GM12801 (cell line): ENCODE data around the gene RHOU.

Experiments
- TF ChIP-seq, protein P1 (sequence below): IDR thresholded peaks from one replicate; pipeline ENCODE4 v1.5.1; 2011; ENCODE audit warnings: control low read depth; ENCODE audit not compliant: insufficient read length; ENCODE audit errors: extremely low read depth

Gene RHOU

DNA sequence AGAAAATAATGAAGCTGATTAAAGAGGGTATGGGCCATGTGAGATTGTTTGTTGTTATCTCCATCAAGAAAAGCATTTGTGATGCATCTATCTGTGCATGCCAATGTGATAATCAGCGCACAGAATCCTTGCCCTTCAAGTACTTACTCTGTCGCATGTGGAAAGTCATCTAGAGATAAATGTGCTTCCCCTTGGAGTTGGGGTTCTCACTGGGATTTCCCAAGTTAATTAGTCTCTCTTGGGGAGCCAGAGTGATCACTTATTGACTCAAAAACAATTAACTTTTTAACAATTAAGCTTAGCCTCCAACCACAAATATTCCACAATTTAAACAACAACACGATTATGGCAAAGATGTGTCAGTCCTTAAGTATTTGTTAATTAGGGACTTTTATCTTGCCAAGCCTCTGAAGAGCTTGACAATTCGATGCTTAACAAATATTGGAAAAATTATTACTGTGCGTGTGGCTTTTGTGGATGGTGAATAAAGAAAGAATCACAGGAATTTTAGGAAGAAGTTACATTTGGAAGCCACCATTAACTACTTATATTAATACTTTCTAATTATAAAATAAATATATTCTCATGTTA is 17.5 kb downstream of the RHOU start:
- TF ChIP-seq, protein P1, sequence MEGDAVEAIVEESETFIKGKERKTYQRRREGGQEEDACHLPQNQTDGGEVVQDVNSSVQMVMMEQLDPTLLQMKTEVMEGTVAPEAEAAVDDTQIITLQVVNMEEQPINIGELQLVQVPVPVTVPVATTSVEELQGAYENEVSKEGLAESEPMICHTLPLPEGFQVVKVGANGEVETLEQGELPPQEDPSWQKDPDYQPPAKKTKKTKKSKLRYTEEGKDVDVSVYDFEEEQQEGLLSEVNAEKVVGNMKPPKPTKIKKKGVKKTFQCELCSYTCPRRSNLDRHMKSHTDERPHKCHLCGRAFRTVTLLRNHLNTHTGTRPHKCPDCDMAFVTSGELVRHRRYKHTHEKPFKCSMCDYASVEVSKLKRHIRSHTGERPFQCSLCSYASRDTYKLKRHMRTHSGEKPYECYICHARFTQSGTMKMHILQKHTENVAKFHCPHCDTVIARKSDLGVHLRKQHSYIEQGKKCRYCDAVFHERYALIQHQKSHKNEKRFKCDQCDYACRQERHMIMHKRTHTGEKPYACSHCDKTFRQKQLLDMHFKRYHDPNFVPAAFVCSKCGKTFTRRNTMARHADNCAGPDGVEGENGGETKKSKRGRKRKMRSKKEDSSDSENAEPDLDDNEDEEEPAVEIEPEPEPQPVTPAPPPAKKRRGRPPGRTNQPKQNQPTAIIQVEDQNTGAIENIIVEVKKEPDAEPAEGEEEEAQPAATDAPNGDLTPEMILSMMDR = no peak

DNA sequence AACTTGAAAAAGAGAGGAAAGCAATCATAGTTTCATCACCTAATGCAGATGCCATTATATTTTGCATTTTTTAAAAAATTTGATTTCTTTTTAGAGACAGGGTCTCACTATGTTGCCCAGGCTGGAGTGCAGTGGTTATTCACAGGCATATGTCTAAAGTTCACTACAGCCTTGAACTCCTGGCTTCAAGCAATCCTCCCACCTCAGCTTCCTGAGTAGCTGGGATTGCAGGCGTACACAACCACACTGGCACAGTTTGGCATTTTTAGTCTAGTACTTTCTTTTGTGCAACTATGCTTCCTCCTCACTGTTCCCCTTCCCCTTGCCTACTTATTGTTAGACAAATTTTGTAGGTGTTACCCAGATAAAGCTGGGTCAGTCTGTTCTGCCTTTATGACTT is 18.0 kb downstream of the RHOU start:
- TF ChIP-seq, protein P1 = no peak

DNA sequence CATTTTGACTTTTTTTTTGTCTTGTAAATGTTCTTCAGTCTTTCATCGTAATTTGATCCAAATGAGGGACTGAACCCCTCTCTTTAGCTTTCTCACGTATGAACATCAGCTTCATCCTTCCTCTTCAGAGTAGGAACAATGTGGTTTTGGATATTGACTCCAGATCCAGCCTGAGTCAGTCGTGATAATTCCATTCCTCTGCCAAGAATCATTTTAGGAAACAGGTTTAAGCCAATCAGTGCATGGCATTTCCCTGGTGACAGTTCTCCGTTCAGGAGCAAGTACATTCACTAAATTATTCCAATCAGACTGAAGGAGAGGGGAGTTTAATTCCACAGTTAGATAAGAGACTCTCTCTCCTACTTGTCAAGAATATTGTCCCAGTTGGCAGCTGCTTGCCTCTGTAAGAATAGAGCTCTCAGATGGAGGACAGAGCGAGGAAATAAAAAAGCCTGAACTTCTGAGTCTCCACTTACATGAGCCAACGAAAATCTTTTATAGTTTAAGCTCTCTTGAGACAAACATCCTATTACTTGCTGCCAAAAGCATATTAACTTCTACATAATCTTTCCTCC is 18.6 kb downstream of the RHOU start:
- TF ChIP-seq, protein P1 = no peak

DNA sequence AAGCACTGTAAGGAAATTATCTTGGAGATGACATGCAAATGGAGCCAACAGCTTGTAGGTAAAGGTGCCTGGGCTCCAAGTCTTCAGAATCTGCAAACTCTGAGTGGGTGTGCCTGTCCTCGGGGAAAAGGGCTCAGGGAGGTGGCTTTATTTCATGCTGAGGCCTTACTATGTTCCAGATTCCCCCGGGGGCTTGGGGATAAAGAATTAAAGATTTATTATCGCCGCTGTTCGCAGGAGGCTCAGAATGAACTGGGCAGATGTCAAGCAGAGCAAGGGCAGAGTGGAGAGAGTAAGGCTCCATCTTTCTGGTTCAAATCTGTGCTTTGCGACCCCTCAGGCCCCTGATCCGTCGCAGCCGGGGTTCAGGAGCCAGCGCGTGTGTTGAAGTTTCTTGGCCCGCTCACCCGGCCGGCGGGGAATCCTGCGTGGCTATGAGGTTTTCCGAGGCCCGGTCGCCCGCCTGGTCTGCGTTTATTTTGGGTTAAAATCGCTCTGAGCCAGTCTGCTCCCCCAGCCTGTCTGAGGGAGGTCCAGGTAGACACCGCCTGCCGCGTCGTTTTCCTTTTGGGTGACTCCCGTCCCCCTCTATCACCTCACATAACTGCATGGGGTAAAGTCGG is 19.5 kb downstream of the RHOU start:
- TF ChIP-seq, protein P1 = no peak

DNA sequence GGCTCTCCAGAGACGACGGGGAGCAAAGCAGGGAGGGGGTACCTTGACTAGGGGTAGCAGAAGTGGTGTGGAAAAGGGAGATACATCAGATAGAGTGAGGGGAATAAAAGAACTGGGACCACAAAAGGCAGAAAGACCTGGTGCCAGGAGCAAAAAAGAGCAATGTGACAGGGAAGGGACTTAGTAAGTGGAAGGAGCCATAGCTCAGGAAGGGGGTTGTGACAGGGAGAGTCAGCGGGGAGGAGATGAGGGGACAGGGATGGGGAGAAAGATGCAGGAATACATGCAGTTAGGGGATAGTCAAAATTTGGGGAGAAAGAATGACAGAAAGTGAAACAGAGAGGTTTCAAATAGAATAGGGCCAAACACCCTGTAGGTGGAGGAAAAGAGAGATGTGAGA is 20.5 kb downstream of the RHOU start:
- TF ChIP-seq, protein P1 = no peak

DNA sequence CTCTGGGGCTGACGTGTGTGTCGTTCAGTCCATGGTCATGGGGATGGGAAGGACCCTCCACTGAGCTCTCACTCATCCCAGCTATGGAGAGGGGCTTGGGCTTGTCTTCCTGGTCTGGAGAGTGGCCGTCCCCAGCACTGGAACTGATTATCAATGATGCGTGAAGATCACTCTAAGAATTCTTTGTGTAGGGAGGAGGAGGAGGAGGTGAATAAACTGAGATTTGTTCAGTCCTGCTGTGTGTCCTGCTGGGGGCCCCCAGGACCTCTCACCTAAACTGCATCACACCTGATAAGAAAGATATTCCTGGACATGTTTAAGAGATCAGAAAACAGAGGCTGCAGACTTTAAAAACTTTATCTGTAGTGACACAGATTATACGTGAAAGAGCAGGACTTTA is 21.2 kb downstream of the RHOU start:
- TF ChIP-seq, protein P1 = no peak

DNA sequence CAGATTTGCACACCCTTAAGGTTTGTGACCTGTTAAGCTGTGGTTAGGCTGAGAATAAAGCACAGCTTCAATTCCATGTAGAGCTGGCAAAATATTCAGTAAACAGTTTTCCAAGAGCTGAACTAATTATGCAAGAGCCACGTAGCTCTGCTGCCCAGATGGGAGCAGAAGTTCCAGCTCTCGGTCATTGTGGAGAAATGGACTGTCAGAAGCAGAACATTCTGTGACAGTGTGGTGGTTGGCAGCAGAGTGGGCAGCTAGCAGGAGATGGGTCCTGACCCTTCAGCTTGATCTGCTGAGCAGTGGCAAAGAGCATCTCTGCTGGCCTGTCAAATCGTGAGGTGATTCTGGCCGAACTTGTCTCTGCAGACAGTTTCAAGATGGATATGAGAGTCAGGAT is 23.2 kb downstream of the RHOU start:
- TF ChIP-seq, protein P1 = no peak
